ENCODE measurements around the gene DYNLT2. TPM values are rescaled to one million over a fixed set of nuclear protein-coding genes. Genes with fewer than 3 reads are reported as not detected.

DYNLT2 gene
- total and polyA plus RNA-seq, 10 donors: 2.8 to 3.9 (median 3.6) TPM

GRCh38 chr6:169723991-169724493, 27.3 kb downstream of the DYNLT2 start:
- TF ChIP-seq POLR2AphosphoS5 (IDR thresholded peaks at IDR 0.05) (no peak), POLR2A (IDR thresholded peaks at IDR 0.05) (no peak), CTCF (IDR thresholded peaks at IDR 0.05 in 8 of 11, conservative IDR thresholded peaks at IDR 0.05 in 3 of 11) (no peak)
- DNase-seq: peak; percentile 89

DNA sequence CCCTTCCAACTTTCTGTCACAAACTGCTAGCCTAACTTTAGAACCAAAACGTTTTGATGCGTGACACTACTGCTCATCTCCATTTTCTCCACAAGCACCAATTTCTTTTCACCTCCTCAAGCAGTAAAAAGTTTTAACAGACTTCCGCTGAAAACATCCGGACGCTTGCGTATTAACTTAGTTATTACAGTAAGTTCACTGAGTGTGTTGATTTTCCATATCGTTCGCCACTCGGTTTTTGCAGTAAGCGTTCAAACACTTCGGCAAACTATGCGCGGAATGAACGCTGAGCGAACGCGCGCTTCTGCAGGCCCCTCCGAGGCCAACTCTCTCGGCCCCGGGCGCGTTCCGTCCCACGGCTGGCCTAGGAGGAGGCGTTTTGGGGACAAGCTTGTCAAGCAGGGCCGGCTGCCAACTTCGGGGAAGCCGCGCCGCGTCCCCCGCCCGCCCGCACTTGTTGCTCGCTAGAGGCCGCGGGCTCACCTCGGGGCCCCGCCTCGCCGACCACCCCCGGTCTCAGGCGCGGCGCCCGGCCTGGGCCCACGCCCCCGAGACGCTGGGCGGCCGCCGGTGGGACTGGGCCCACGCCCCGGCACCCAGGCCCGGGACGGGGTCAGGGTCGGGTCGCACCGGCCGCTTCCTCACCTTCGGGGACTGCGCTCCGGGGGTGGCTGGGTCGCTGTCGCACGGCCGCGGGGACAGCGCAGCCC, 28.0 kb downstream of the DYNLT2 start:
- TF ChIP-seq CTCF (IDR thresholded peaks at IDR 0.05 in 8 of 11, conservative IDR thresholded peaks at IDR 0.05 in 3 of 11) (no peak), POLR2AphosphoS5 (IDR thresholded peaks at IDR 0.05) (peak; percentile 75 to 87 (median 77))
- DNase-seq: peak; percentile 94
- Histone ChIP-seq H3K4me3 (peak overlapping the region; percentile 44 to 91 (median 67)), H3K9me3 (no peaks in the 10 kb centered on the region), H3K27me3 (replicated peaks in 1 of 7) (no peaks in the 10 kb centered on the region), H3K27ac (peak overlapping the region; percentile 73 to 98 (median 94)), H3K4me1 (peaks cover 23 to 62% (median 43%) of the 10 kb centered on the region in 6 donors), H3K36me3 (peaks cover 0 to 7% (median 0%) of the 10 kb centered on the region in 6 donors)
- intact Hi-C loops (cut with DNase I; ENCODE audit: low total_unique reads): no loop called here
- WGBS, 5 donors: 0 to 1% (median 1%) methylated on average over 29 to 70 of the region's 70 CpGs

More at GRCh38 chr6:169723991-169724493, 27.3 kb downstream of the DYNLT2 start:
- peaks cover 23 to 55% (median 40%) of the 10 kb centered on the region in 6 donors for H3K4me1 ChIP-seq
- peaks cover 0 to under 1% (median 0%) of the 10 kb centered on the region in 6 donors for H3K36me3 ChIP-seq
- no peaks in the 10 kb centered on the region for H3K27me3 ChIP-seq (replicated peaks in 1 of 7)
- WGBS, 5 donors: 0 to 1% (median 0%) methylated on average over 9 to 89 of the region's 89 CpGs
- peak overlapping the region in 7 of 8 donors; percentile 22 to 91 (median 70) for H3K4me3 ChIP-seq
- intact Hi-C loops (cut with DNase I; ENCODE audit: low total_unique reads): no loop called here
- peak overlapping the region; percentile 53 to 98 (median 94) for H3K27ac ChIP-seq
- H3K9me3 ChIP-seq: no peaks in the 10 kb centered on the region

- Histone ChIP-seq H3K4me3 (peak overlapping the region; percentile 44 to 91 (median 67)), H3K4me1 (peaks cover 23 to 69% (median 43%) of the 10 kb centered on the region in 6 donors), H3K36me3 (peaks cover 0 to 11% (median 0%) of the 10 kb centered on the region in 6 donors), H3K9me3 (no peaks in the 10 kb centered on the region), H3K27me3 (replicated peaks in 1 of 7) (no peaks in the 10 kb centered on the region), H3K27ac (peak overlapping the region; percentile 73 to 98 (median 94))
- TF ChIP-seq CTCF (IDR thresholded peaks at IDR 0.05 in 8 of 11, conservative IDR thresholded peaks at IDR 0.05 in 3 of 11) (no peak), POLR2A (IDR thresholded peaks at IDR 0.05) (no peak), POLR2AphosphoS5 (IDR thresholded peaks at IDR 0.05) (no peak)
- DNase-seq: peak; percentile 87
- intact Hi-C loops (cut with DNase I; ENCODE audit: low total_unique reads): no loop called here
- WGBS, 5 donors: 5 to 7% (median 6%) methylated on average over 21 to 22 of the region's 22 CpGs
Observed at GRCh38 chr6:169722362-169723199, 28.8 kb downstream of the DYNLT2 start.
